ENCODE results near the gene VRK2.
"Not testable (repeated sequence)": the region's sequence is repeated elsewhere in the genome, so short reads cannot be mapped to it uniquely, and the experiment has no call there.

VRK2 gene

GRCh38 chr2:58110765-58111164 is 64.2 kb downstream of the VRK2 start:
- no peak for DNase-seq

- DNase-seq, result not testable (repeated sequence)
Observed at GRCh38 chr2:58113563-58113962, 67.0 kb downstream of the VRK2 start.

- no peak for DNase-seq
Observed at GRCh38 chr2:58120626-58121229, 74.1 kb downstream of the VRK2 start.

GRCh38 chr2:58122040-58122439 is 75.4 kb downstream of the VRK2 start:
- no peak for DNase-seq

GRCh38 chr2:58122540-58122939 is 75.9 kb downstream of the VRK2 start:
- DNase-seq, result no peak

GRCh38 chr2:58127111-58127510 is 80.5 kb downstream of the VRK2 start:
- DNase-seq, result no peak

- no peak for DNase-seq
Observed at GRCh38 chr2:58130238-58130637, 83.6 kb downstream of the VRK2 start.

- no peak for DNase-seq
Observed at GRCh38 chr2:58131191-58132011, 84.8 kb downstream of the VRK2 start.

- DNase-seq, result no peak
Observed at GRCh38 chr2:58133395-58133794, 86.8 kb downstream of the VRK2 start.

GRCh38 chr2:58135861-58136260 is 89.3 kb downstream of the VRK2 start:
- no peak for DNase-seq

- no peak for DNase-seq
Observed at GRCh38 chr2:58137221-58137620, 90.6 kb downstream of the VRK2 start.

GRCh38 chr2:58137856-58138255 is 91.2 kb downstream of the VRK2 start:
- no peak for DNase-seq

- DNase-seq, result no peak
Observed at GRCh38 chr2:58138396-58139030, 91.9 kb downstream of the VRK2 start.

- DNase-seq, result no peak
Observed at GRCh38 chr2:58140508-58141072, 94.0 kb downstream of the VRK2 start.

- DNase-seq, result not testable (repeated sequence)
Observed at GRCh38 chr2:58145769-58146168, 99.2 kb downstream of the VRK2 start.

- DNase-seq, result no peak
Observed at GRCh38 chr2:58146707-58147106, 100.1 kb downstream of the VRK2 start.

- DNase-seq, result no peak
Observed at GRCh38 chr2:58155160-58155778, 108.7 kb downstream of the VRK2 start.

GRCh38 chr2:58156780-58157179 is 110.2 kb downstream of the VRK2 start:
- DNase-seq, result no peak

- DNase-seq, result no peak
Observed at GRCh38 chr2:58157754-58158153, 111.1 kb downstream of the VRK2 start.

GRCh38 chr2:58158481-58158880 is 111.9 kb downstream of the VRK2 start:
- DNase-seq, result no peak

- no peak for DNase-seq
Observed at GRCh38 chr2:58163913-58164312, 117.3 kb downstream of the VRK2 start.

- DNase-seq, result not testable (repeated sequence)
Observed at GRCh38 chr2:58168130-58168529, 121.5 kb downstream of the VRK2 start.

GRCh38 chr2:58169845-58170244 is 123.2 kb downstream of the VRK2 start:
- DNase-seq, result not testable (repeated sequence)
